Loucy (cell line): Measurements from ENCODE around the gene RP9.

Experiments
- H2AFZ ChIP-seq: fragments of 200-600 bp; sonication (generic); 2 replicates; pipeline ENCODE4 v1.6.0; 2016; ENCODE audit warnings: antibody characterized with exemption, mild to moderate bottlenecking, low read length, moderate library complexity
- H3F3A ChIP-seq: fragments of 200-600 bp; 2 replicates; pipeline ENCODE4 v1.6.0; 2016; ENCODE audit warnings: antibody characterized with exemption, low read depth, mild to moderate bottlenecking
- H3K27me3 ChIP-seq: fragments of 200-600 bp; sonication (generic); 2 replicates; pipeline ENCODE4 v1.6.1; 2014; ENCODE audit warnings: low read length, mild to moderate bottlenecking; ENCODE audit not compliant: insufficient read depth, poor library complexity, severe bottlenecking
- H3K36me3 ChIP-seq: fragments of 200-600 bp; sonication (generic); 2 replicates; pipeline ENCODE4 v1.6.1; 2016; ENCODE audit warnings: low read length; ENCODE audit not compliant: insufficient read depth
- H3K4me1 ChIP-seq: fragments of 200-600 bp; sonication (generic); 2 replicates; pipeline ENCODE4 v1.5.1; 2014; ENCODE audit warnings: low read length, mild to moderate bottlenecking; ENCODE audit not compliant: insufficient read depth, poor library complexity, severe bottlenecking
- H3K4me2 ChIP-seq: fragments of 200-600 bp; sonication (generic); 2 replicates; pipeline ENCODE4 v1.6.0; 2014; ENCODE audit warnings: antibody characterized with exemption, low read length, low read depth, mild to moderate bottlenecking; ENCODE audit not compliant: poor library complexity, severe bottlenecking
- H3K4me3 ChIP-seq: fragments of 200-600 bp; sonication (generic); 2 replicates; pipeline ENCODE4 v1.5.1; 2014; ENCODE audit warnings: low read length, mild to moderate bottlenecking, mixed read lengths; ENCODE audit not compliant: poor library complexity, severe bottlenecking
- H3K79me2 ChIP-seq: fragments of 200-600 bp; sonication (generic); 2 replicates; pipeline ENCODE4 v1.6.1; 2014; ENCODE audit warnings: low read length; ENCODE audit not compliant: insufficient read depth
- H3K9ac ChIP-seq: fragments of 200-600 bp; sonication (generic); 2 replicates; pipeline ENCODE4 v1.6.0; 2014; ENCODE audit warnings: mild to moderate bottlenecking, low read depth, low read length, moderate library complexity; ENCODE audit not compliant: poor library complexity, severe bottlenecking
- H3K9me2 ChIP-seq: fragments of 200-600 bp; sonication (generic); replicated peaks from 2 replicates; pipeline ENCODE4 v1.6.1; 2016; ENCODE audit warnings: low read depth, low read length, mixed read lengths
- H3K9me3 ChIP-seq: fragments of 200-600 bp; sonication (generic); 2 replicates; pipeline ENCODE4 v1.6.1; 2014; ENCODE audit warnings: mild to moderate bottlenecking, antibody characterized with exemption, low read length, low read depth; ENCODE audit not compliant: insufficient read depth
- H4K20me1 ChIP-seq: fragments of 200-600 bp; sonication (generic); 2 replicates; pipeline ENCODE4 v1.6.0; 2014; ENCODE audit warnings: antibody characterized with exemption, low read length, mild to moderate bottlenecking; ENCODE audit not compliant: insufficient read depth, poor library complexity, severe bottlenecking
- CTCF ChIP-seq: fragments of 200-600 bp; sonication (generic); conservative IDR thresholded peaks from 2 replicates; pipeline ENCODE4 v1.5.1; 2014; ENCODE audit warnings: mild to moderate bottlenecking, antibody characterized with exemption, low read length
- EZH2phosphoT487 ChIP-seq: fragments of 200-600 bp; IDR thresholded peaks from 2 replicates; pipeline ENCODE4 v1.6.1; 2018; ENCODE audit warnings: antibody characterized with exemption, mild to moderate bottlenecking, moderate library complexity, borderline replicate concordance

RP9 gene

GRCh38 chr7:33130184-33130583 is 21.0 kb upstream of the RP9 start:
- Histone ChIP-seq H3K36me3 (no peaks in the 10 kb centered on the region), H2AFZ (peak overlapping the region; percentile 98), H4K20me1 (no peaks in the 10 kb centered on the region), H3K27me3 (no peaks in the 10 kb centered on the region), H3K4me2 (peak overlapping the region; percentile 86), H3K4me1 (peaks cover 5% of the 10 kb centered on the region), H3K4me3 (peak overlapping the region; percentile 86), H3K9me2 (no peaks in the 10 kb centered on the region), H3K9ac (peak overlapping the region; percentile 70), H3K9me3 (no peaks in the 10 kb centered on the region), H3K79me2 (no peaks in the 10 kb centered on the region), H3F3A (no peaks in the 10 kb centered on the region)
- TF ChIP-seq EZH2phosphoT487, result no peak
- TF ChIP-seq CTCF, result no peak

- peak overlapping the region; percentile 86 for H3K4me3 ChIP-seq
- H2AFZ ChIP-seq, result peak overlapping the region; percentile 98
- H4K20me1 ChIP-seq, result no peaks in the 10 kb centered on the region
- peak overlapping the region; percentile 70 for H3K9ac ChIP-seq
- peak overlapping the region; percentile 86 for H3K4me2 ChIP-seq
- no peaks in the 10 kb centered on the region for H3K27me3 ChIP-seq
- H3K36me3 ChIP-seq, result no peaks in the 10 kb centered on the region
- H3K9me2 ChIP-seq, result no peaks in the 10 kb centered on the region
- no peaks in the 10 kb centered on the region for H3K79me2 ChIP-seq
- H3F3A ChIP-seq, result no peaks in the 10 kb centered on the region
- H3K4me1 ChIP-seq, result peaks cover 5% of the 10 kb centered on the region
- TF ChIP-seq CTCF, result no peak
- no peak for TF ChIP-seq EZH2phosphoT487
- H3K9me3 ChIP-seq, result no peaks in the 10 kb centered on the region
Observed at GRCh38 chr7:33129806-33130153, 20.6 kb upstream of the RP9 start.

- H3K27me3 ChIP-seq, result no peaks in the 10 kb centered on the region
- H3K79me2 ChIP-seq, result no peaks in the 10 kb centered on the region
- peak within 1 kb of the TSS; percentile 98 for H2AFZ ChIP-seq
- H3K4me2 ChIP-seq, result peak within 1 kb of the TSS; percentile 86
- H3K9me2 ChIP-seq, result no peaks in the 10 kb centered on the region
- no peaks in the 10 kb centered on the region for H3K36me3 ChIP-seq
- TF ChIP-seq CTCF, result no peak
- no peak for TF ChIP-seq EZH2phosphoT487
- H3K9me3 ChIP-seq, result no peaks in the 10 kb centered on the region
- no peaks in the 10 kb centered on the region for H4K20me1 ChIP-seq
- peaks cover 5% of the 10 kb centered on the region for H3K4me1 ChIP-seq
- peak within 1 kb of the TSS; percentile 70 for H3K9ac ChIP-seq
- no peaks in the 10 kb centered on the region for H3F3A ChIP-seq
- H3K4me3 ChIP-seq, result peak within 1 kb of the TSS; percentile 86
Observed at GRCh38 chr7:33128990-33129805, 20.0 kb upstream of the RP9 start, which contains the start of gene BBS9. BBS9 (plus strand) TSS chr7:33129564; CDS start chr7:33146253, 16,689 bp downstream.
